GM12874 (cell line): Measurements from ENCODE around the gene TMTC2.

Source experiments
- TF ChIP-seq, protein P1 (sequence below): IDR thresholded peaks from 2 replicates; pipeline ENCODE4 v1.5.1; 2011; ENCODE audit warnings: low read depth, mild to moderate bottlenecking, control low read depth, low read length, moderate library complexity; ENCODE audit not compliant: insufficient read depth

TMTC2 gene

GRCh38 chr12:83089575-83089974, 402.9 kb downstream of the TMTC2 start:
- TF ChIP-seq, protein P1, sequence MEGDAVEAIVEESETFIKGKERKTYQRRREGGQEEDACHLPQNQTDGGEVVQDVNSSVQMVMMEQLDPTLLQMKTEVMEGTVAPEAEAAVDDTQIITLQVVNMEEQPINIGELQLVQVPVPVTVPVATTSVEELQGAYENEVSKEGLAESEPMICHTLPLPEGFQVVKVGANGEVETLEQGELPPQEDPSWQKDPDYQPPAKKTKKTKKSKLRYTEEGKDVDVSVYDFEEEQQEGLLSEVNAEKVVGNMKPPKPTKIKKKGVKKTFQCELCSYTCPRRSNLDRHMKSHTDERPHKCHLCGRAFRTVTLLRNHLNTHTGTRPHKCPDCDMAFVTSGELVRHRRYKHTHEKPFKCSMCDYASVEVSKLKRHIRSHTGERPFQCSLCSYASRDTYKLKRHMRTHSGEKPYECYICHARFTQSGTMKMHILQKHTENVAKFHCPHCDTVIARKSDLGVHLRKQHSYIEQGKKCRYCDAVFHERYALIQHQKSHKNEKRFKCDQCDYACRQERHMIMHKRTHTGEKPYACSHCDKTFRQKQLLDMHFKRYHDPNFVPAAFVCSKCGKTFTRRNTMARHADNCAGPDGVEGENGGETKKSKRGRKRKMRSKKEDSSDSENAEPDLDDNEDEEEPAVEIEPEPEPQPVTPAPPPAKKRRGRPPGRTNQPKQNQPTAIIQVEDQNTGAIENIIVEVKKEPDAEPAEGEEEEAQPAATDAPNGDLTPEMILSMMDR = no peak

- TF ChIP-seq, protein P1 = no peak
These were observed 405.4 kb downstream of the TMTC2 start for GRCh38 chr12:83092129-83092528.

DNA sequence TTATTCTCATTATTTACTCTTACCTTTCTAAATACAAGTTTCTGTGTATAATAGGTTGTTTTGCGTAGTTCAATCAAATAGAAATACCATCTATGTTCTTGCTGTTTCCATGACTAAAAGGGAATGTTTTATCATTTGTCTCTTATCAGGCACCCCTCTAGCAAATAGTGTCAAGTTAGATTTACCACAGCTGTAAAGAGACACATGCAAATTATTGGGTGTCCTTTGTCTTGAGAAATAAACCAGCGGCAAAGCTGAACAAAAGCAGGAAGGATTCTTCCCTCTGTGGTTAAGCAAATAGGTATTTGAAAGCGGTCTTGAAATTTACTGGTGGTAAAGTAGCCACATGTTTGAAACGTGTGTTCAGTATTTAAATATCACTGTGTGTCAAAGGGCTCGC, 405.9 kb downstream of the TMTC2 start:
- TF ChIP-seq, protein P1 = no peak

GRCh38 chr12:83093426-83093825, 406.7 kb downstream of the TMTC2 start:
- TF ChIP-seq, protein P1 = no peak

GRCh38 chr12:83097643-83098342, 411.1 kb downstream of the TMTC2 start:
- TF ChIP-seq, protein P1 = no peak

DNA sequence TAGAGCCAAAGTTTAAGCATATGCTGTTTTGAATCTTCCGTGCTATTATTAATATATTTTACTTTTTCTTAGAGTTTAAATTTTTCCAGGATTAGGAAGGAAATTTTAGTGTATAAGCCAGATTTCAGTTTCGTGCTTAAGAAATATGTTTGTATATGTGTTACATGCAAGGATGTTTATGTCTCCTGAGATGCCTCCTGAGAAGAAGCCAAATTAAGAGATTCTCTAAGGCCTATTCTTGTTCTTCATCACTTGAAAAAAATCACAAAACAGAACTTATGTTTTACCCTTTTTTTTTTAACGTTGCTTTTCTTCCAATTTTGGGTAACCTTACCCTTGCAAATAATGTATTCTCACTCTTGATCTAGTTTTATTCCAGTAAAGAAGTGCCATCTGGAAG, 412.7 kb downstream of the TMTC2 start:
- TF ChIP-seq, protein P1 = no peak

GRCh38 chr12:83102499-83102898, 415.8 kb downstream of the TMTC2 start:
- TF ChIP-seq, protein P1 = no peak
